ENCODE data around the gene KLHL36. TPM values are rescaled to one million over a fixed set of nuclear protein-coding genes. Genes with fewer than 3 reads are reported as not detected.

Gene KLHL36
- total RNA-seq, 1 experiment from 2014 or later = 46.0 TPM

- intact Hi-C loops (cut with micrococcal nuclease; ENCODE audit: unreplicated experiment) (no loop called here), in situ Hi-C loops (cut with HindIII; ENCODE audit: low pct_unique_long_range_greater_than_20kb, low sequenced_read_pairs) (no loop called here)
- Histone ChIP-seq H3K36me3 (ENCODE audit: control insufficient read depth, insufficient read depth, low read length) (peaks cover 4% of the 10 kb centered on the region; the same call in 1 of the 2 replicates), H3K4me1 (ENCODE audit: control insufficient read depth, insufficient read depth, low read length) (peaks cover 31% of the 10 kb centered on the region), H3K27ac (ENCODE audit: low read length) (peak overlapping the region; percentile 81), H3K9me3 (ENCODE audit: control insufficient read depth, insufficient read depth, low read depth, low read length) (no peaks in the 10 kb centered on the region), H3K27me3 (ENCODE audit: control insufficient read depth, insufficient read depth, low read length) (no peaks in the 10 kb centered on the region), H3K4me3 (ENCODE audit: low read depth in 2 of 2, low read length in 2 of 2) (peak overlapping the region; percentile 80 to 84)
- TF ChIP-seq POLR2AphosphoS5 (IDR thresholded peaks at IDR 0.05; ENCODE audit: low read depth, low read length) (0 out of 2 replicates have a peak, but pooled peaks have one; percentile 3), TCF7L2 (IDR thresholded peaks at IDR 0.05; ENCODE audit: low read depth, low read length) (no peak), REST (IDR thresholded peaks at IDR 0.05; ENCODE audit: insufficient read depth in 1 of 2, low read depth in 2 of 2, low read length in 1 of 2) (no peak)
- no TSS peak for BruUV-seq (replicated peaks)
- ATAC-seq (no peak), DNase-seq (ENCODE audit: low read depth, low spot score) (no peak)
- ChIA-PET CTCF (no interaction called here), POLR2A (no interaction called here)
Observed at GRCh38 chr16:84617041-84617790, 31.1 kb upstream of the KLHL36 start.

GRCh38 chr16:84617791-84618580, 30.3 kb upstream of the KLHL36 start, which contains the start of gene COTL1:
Gene COTL1 (minus strand): TSS chr16:84618078. CDS start chr16:84617914, 164 bp downstream.
- DNase-seq (ENCODE audit: low read depth, low spot score) = peak; percentile 82
- peaks cover 4% of the 10 kb centered on the region; the same call in 1 of the 2 replicates for H3K36me3 ChIP-seq (ENCODE audit: control insufficient read depth, insufficient read depth, low read length)
- H3K9me3 ChIP-seq (ENCODE audit: control insufficient read depth, insufficient read depth, low read depth, low read length) = no peaks in the 10 kb centered on the region
- no peak for TF ChIP-seq REST (IDR thresholded peaks at IDR 0.05; ENCODE audit: insufficient read depth in 1 of 2, low read depth in 2 of 2, low read length in 1 of 2)
- TF ChIP-seq SIN3A (IDR thresholded peaks at IDR 0.05; ENCODE audit: borderline replicate concordance, insufficient read depth, low read depth, low read length) = peak; percentile 75; the same call in 1 of the 2 replicates
- peak; percentile 29; the same call in 1 of the 2 replicates for TF ChIP-seq POLR2AphosphoS5 (IDR thresholded peaks at IDR 0.05; ENCODE audit: low read depth, low read length)
- ChIA-PET CTCF (interaction anchor here (0.7 kb wide), 1 partner anchor 30 kb away, joined by 3 read pairs; the partner anchor contains the start of gene KLHL36), POLR2A (no interaction called here)
- intact Hi-C loops (cut with micrococcal nuclease; ENCODE audit: unreplicated experiment) (no loop called here), in situ Hi-C loops (cut with HindIII; ENCODE audit: low pct_unique_long_range_greater_than_20kb, low sequenced_read_pairs) (no loop called here)
- H3K4me1 ChIP-seq (ENCODE audit: control insufficient read depth, insufficient read depth, low read length) = peaks cover 31% of the 10 kb centered on the region
- H3K4me3 ChIP-seq (ENCODE audit: low read depth in 2 of 2, low read length in 2 of 2) = peak within 1 kb of the TSS; percentile 80 to 84
- BruUV-seq (replicated peaks) = no TSS peak
- H3K27ac ChIP-seq (ENCODE audit: low read length) = peak within 1 kb of the TSS; percentile 87
- peak; percentile 84 for ATAC-seq
- no peaks in the 10 kb centered on the region for H3K27me3 ChIP-seq (ENCODE audit: control insufficient read depth, insufficient read depth, low read length)
